A549 (cell line): Measurements from ENCODE around the gene BRD3OS. TPM values are rescaled to one million over a fixed set of nuclear protein-coding genes. Genes with fewer than 3 reads are reported as not detected.

Source experiments
- ATAC-seq, 2 experiments: fragments of 200-7000 bp in 1 of 2; fragments of >200 bp in 1 of 2; cut with Nextera tagmentation in 1 of 2; cut with Tn5 transposase in 1 of 2; 3 replicates each; pipeline versions ENCODE4 v1.8.0 to v1.9.1; 2018 to 2020; ENCODE audit warnings: mild to moderate bottlenecking in 1 of 2, moderate library complexity in 1 of 2
- CTCF ChIA-PET: fragments of 300-600 bp; sonication (Branson Sonifier 250); formaldehyde crosslinking; extraction: SDS; loops from one replicate; lab custom pipeline; 2021; ENCODE audit warnings: antibody characterized with exemption, inconsistent platforms; lab: Yijun Ruan, JAX
- POLR2A ChIA-PET: fragments of 350-600 bp; formaldehyde crosslinking; extraction: SDS; loops from one replicate; lab custom pipeline; 2021; ENCODE audit warnings: antibody characterized with exemption, inconsistent platforms; lab: Yijun Ruan, JAX
- DNase-seq, 2 experiments: peaks; one replicate each; pipeline versions ENCODE4 v3.0.0 to v3.0.0-alpha.2; 2011 to 2016; ENCODE audit warnings: low read depth in 1 of 2, low spot score in 1 of 2
- FAIRE-seq: peaks from 2 replicates; lab custom pipeline; 2011; peaks lifted over from hg19 to GRCh38; lab: Jason Lieb, UNC
- H3K27ac ChIP-seq, 2 experiments: fragments of >200 bp; sonication (Bioruptor Twin); formaldehyde crosslinking; 3 replicates each; pipeline ENCODE4 v1.5.1; 2016 to 2017
- H3K4me1 ChIP-seq: fragments of >200 bp; sonication (Bioruptor Twin); formaldehyde crosslinking; 3 replicates; pipeline ENCODE4 v1.6.1; 2016
- H3K4me2 ChIP-seq: fragments of >200 bp; sonication (Bioruptor Twin); formaldehyde crosslinking; 3 replicates; pipeline ENCODE4 v1.6.1; 2016
- H3K4me3 ChIP-seq: fragments of >200 bp; sonication (Bioruptor Twin); formaldehyde crosslinking; 3 replicates; pipeline ENCODE4 v1.5.1; 2016
- H3K9me3 ChIP-seq: fragments of >200 bp; sonication (Bioruptor Twin); formaldehyde crosslinking; 3 replicates; pipeline ENCODE4 v1.6.1; 2016
- CHD2 ChIP-seq: fragments of 150-350 bp; IDR thresholded peaks from 2 replicates; pipeline ENCODE4 v1.6.1; 2014; ENCODE audit warnings: low read length; ENCODE audit not compliant: partially characterized antibody
- EP300 ChIP-seq, 2 experiments: fragments of >200 bp; sonication (Bioruptor Twin); formaldehyde crosslinking; IDR thresholded peaks; 2 replicates in 1 of 2; 3 replicates in 1 of 2; pipeline ENCODE4 v1.6.1; 2016 to 2017
- ESRRA ChIP-seq: fragments of 150-350 bp; IDR thresholded peaks from 2 replicates; pipeline ENCODE4 v1.6.1; 2014; ENCODE audit warnings: mild to moderate bottlenecking, low read length, borderline replicate concordance
- HDAC2 ChIP-seq: fragments of 200-600 bp; sonication (generic); IDR thresholded peaks from 2 replicates; pipeline ENCODE4 v1.6.1; 2016
- HEYL ChIP-seq: fragments of 250-450 bp; sonication (Bioruptor Pico); IDR thresholded peaks from 2 replicates; pipeline ENCODE4 v1.8.0; 2021; ENCODE audit warnings: mild to moderate bottlenecking, moderate library complexity
- HOXB13 ChIP-seq: fragments of 250-450 bp; sonication (Bioruptor Pico); IDR thresholded peaks from 2 replicates; pipeline ENCODE4 v1.5.0; 2020; ENCODE audit warnings: low read depth, mild to moderate bottlenecking, moderate library complexity
- KDM5A ChIP-seq: fragments of 200-600 bp; sonication (generic); IDR thresholded peaks from 2 replicates; pipeline ENCODE4 v1.6.1; 2016; ENCODE audit warnings: antibody characterized with exemption, mild to moderate bottlenecking
- NR3C1 ChIP-seq: fragments of >200 bp; sonication (Bioruptor Twin); formaldehyde crosslinking; IDR thresholded peaks from 3 replicates; pipeline ENCODE4 v1.6.1; 2017
- POLR2A ChIP-seq: IDR thresholded peaks from 2 replicates; pipeline ENCODE4 v1.6.1; 2012; ENCODE audit warnings: mild to moderate bottlenecking, low read length
- POLR2AphosphoS2 ChIP-seq: conservative IDR thresholded peaks from 2 replicates; pipeline ENCODE4 v1.6.1; 2012; ENCODE audit warnings: low read length, improper control_type of control experiment, inconsistent platforms
- RFX5 ChIP-seq: fragments of 450-650 bp; IDR thresholded peaks from 2 replicates; pipeline ENCODE4 v1.7.1; 2014; ENCODE audit warnings: antibody characterized with exemption, mild to moderate bottlenecking, moderate library complexity
- SMC3 ChIP-seq: fragments of >200 bp; sonication (Bioruptor Twin); formaldehyde crosslinking; IDR thresholded peaks from 3 replicates; pipeline ENCODE4 v1.6.1; 2018; ENCODE audit warnings: inconsistent platforms
- ZC3H11A ChIP-seq: fragments of 450-650 bp; IDR thresholded peaks from 2 replicates; pipeline ENCODE4 v1.6.1; 2014; ENCODE audit warnings: antibody characterized with exemption, mild to moderate bottlenecking
- WGBS: methylation state at CpG from one replicate; pipeline ENCODE4 v1.1.6; 2017; ENCODE audit errors: missing lambda C conversion rate; 5-methylcytosine and 5-hydroxymethylcytosine counted together
- polyA plus RNA-seq, 4 experiments: library from polyadenylated mRNA; depleted of rRNA in 3 of 4; stranded (reverse); fragments of >200 nt; fragmentation: RNase III in 1 of 4; extraction: RNeasy Plus Mini Kit Qiagen cat#74134 plus additional on column Dnase treatment in 1 of 4; gene quantifications; 2 replicates in 3 of 4; 3 replicates in 1 of 4; pipeline ENCODE4 v1.2.3, GENCODE V29; 2011 to 2017
- TF ChIP-seq, protein P1 (sequence below): IDR thresholded peaks from 2 replicates; pipeline ENCODE4 v1.6.1; 2012
- TF ChIP-seq, protein P2 (sequence below): fragments of 150-350 bp; IDR thresholded peaks from 2 replicates; pipeline ENCODE4 v1.6.1; 2014; ENCODE audit warnings: low read depth, mild to moderate bottlenecking, low read length
- TF ChIP-seq, protein P3 (sequence below): IDR thresholded peaks from 2 replicates; pipeline ENCODE4 v1.6.1; 2012; ENCODE audit warnings: low read depth, borderline replicate concordance
- TF ChIP-seq, protein P4 (sequence below): IDR thresholded peaks from 2 replicates; pipeline ENCODE4 v1.6.1; 2012

Gene BRD3OS
- polyA plus RNA-seq, 2 of the 4 experiments (the other 2 are of a cell fraction): 10.4 to 10.8 TPM

DNA sequence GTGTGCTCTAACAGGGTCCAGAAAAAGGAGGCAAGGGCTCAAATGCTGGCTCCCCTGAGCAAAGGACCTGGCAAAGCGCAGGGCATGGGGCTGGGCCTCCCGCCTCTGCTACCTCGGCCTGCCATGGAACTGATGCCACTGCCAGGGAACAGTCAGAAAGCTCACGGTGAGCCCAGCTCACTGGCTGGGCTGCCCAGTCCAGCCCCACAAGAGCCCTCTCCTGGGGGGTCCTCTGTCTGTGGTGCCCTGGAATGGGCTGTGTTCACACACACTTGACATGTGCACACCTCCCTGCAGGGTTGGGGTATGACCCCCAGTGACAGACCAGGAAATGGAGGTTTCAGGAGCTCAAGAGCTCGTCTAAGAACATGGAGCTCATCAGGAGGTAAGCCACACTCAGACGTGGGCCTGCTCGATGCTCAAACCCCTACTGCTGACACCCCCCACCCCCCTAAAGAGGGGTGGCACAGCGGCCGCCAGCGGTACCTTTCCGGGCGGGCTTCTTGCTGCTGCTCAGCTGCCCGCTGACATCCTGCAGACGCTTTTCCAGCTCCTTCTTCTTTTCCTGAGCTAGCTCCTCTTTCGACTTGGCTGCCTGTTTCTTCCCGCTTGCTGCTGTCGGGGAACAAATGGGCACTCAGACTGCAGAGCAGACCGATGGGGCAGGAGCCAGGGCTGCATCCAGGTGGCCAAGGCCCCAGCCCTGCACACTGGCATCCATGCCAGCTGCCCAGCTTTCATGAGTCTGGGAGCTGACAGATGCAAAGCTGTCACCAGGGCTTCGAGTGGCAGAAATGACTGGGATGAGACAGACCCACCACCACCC lies 9.1 kb downstream of the BRD3OS start:
- WGBS: 93% methylated on average over 17 of the region's 19 CpGs
- FAIRE-seq (no peak), DNase-seq (no peak)
- no peak overlapping the region for H3K4me3 ChIP-seq
- POLR2A ChIA-PET: no interaction called here
- no peak for TF ChIP-seq RFX5
- no peak for TF ChIP-seq HDAC2
- TF ChIP-seq ZC3H11A: no peak
- TF ChIP-seq, all 56 proteins: peak for 0
- CTCF ChIA-PET: interaction anchor here (0.6 to 1.9 kb wide), 3 partner anchors 9 to 252 kb away, joined by 3 to 6 read pairs (median 5); partner anchors contain the start of gene BRD3OS
- ATAC-seq: no peak
- H3K4me1 ChIP-seq: no peaks in the 10 kb centered on the region
- H3K9me3 ChIP-seq: no peaks in the 10 kb centered on the region
- H3K4me2 ChIP-seq: no peak overlapping the region
- H3K27ac ChIP-seq: no peak overlapping the region

DNA sequence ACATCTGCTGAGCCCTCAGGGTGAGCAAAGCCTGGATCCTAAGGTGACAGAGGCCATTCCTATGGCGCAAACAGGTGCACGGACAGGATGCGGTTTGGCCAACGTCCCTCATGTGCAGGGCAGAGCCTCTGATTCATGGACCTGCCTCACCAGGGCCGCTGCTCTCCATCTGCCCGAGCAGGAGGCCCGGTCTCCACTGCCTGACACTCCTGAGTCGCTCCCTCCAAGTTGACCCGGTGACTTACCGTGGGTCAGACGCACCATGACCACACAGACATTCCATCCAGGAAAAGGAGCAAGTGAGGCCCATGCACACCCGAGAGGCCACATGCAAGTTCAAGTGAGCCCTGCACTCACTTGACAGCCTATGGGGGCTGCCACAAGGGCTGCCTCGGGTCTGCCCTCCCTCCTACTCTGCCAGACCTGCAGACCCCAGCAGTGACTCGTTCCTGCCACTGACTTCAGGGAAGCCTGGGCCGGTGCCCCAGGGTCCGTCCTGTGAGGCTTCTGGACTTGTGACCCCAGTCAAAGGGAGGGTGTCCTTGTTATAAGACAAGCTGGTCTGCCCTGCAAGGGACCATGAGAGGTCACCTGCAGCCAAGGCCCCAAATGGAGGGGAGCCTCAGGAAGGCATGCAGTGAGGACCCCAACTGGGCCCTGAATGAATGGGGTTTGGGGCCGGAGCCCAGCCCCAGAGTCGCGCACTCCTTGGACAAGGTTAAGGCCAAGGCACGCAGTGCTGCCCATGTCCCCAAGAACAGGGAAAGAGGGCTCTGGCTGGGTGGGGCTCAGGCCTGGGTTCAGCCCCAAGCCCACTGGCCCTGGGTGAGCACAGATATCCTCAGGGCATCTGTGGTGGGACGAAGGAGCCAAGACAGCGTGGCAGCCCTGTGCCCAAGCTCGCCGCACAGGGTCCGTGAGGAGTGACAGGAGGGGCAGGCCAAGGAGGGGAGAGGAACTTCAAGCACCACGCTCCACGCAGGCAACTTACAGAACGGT lies 10.1 kb downstream of the BRD3OS start:
- ChIA-PET POLR2A (no interaction called here), CTCF (interaction anchor here (0.8 to 1.9 kb wide), 3 partner anchors 9 to 41 kb away, joined by 3 to 6 read pairs (median 3); partner anchors contain the start of gene BRD3OS)
- no peak overlapping the region for H3K4me3 ChIP-seq
- 91% methylated on average over 24 of the region's 28 CpGs for WGBS
- no peaks in the 10 kb centered on the region for H3K9me3 ChIP-seq
- FAIRE-seq: no peak
- no peak overlapping the region for H3K27ac ChIP-seq
- no peak for DNase-seq
- H3K4me2 ChIP-seq: no peak overlapping the region
- H3K4me1 ChIP-seq: no peaks in the 10 kb centered on the region
- no peak; a peak in 1 of 6 replicates for ATAC-seq
- TF ChIP-seq CHD2 (no peak), POLR2A (no peak), POLR2AphosphoS2 (no peak), HOXB13 (CRISPR knock-in tag) (no peak), NR3C1 (no peak), SMC3 (no peak)
- TF ChIP-seq, protein P1, sequence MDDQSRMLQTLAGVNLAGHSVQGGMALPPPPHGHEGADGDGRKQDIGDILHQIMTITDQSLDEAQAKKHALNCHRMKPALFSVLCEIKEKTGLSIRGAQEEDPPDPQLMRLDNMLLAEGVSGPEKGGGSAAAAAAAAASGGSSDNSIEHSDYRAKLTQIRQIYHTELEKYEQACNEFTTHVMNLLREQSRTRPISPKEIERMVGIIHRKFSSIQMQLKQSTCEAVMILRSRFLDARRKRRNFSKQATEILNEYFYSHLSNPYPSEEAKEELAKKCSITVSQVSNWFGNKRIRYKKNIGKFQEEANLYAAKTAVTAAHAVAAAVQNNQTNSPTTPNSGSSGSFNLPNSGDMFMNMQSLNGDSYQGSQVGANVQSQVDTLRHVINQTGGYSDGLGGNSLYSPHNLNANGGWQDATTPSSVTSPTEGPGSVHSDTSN: no peak
- TF ChIP-seq, protein P2, sequence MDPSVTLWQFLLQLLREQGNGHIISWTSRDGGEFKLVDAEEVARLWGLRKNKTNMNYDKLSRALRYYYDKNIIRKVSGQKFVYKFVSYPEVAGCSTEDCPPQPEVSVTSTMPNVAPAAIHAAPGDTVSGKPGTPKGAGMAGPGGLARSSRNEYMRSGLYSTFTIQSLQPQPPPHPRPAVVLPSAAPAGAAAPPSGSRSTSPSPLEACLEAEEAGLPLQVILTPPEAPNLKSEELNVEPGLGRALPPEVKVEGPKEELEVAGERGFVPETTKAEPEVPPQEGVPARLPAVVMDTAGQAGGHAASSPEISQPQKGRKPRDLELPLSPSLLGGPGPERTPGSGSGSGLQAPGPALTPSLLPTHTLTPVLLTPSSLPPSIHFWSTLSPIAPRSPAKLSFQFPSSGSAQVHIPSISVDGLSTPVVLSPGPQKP: no peak
- TF ChIP-seq, protein P3, sequence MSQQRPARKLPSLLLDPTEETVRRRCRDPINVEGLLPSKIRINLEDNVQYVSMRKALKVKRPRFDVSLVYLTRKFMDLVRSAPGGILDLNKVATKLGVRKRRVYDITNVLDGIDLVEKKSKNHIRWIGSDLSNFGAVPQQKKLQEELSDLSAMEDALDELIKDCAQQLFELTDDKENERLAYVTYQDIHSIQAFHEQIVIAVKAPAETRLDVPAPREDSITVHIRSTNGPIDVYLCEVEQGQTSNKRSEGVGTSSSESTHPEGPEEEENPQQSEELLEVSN: no peak
- TF ChIP-seq, all 56 proteins: peak for 0

DNA sequence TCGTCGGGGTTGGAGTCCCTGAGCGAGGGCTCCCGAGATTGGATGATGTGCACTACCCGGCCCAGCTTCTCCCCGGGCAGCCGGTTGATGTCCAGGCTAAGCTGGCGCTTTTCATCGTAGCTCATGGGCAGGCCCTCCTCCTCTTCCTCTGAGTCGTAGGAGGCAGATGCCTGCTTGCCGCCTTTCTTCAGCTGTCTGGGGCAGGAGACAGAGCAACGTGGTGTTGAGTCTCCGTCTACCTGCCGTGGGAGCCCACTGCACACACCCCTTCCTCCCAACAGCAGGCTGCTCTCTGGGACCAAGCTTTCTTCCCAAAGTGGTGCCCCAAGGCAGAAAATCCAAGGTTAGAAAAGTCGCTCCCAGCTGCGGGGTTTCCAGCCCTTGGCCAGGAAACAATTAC lies 10.8 kb downstream of the BRD3OS start:
- H3K27ac ChIP-seq: no peak overlapping the region
- POLR2A ChIA-PET: no interaction called here
- ATAC-seq (no peak), FAIRE-seq (no peak), DNase-seq (no peak)
- no peak overlapping the region for H3K4me2 ChIP-seq
- CTCF ChIA-PET: interaction anchor here (0.8 to 1.5 kb wide), 2 partner anchors 10 to 42 kb away, joined by 3 read pairs; no protein-coding TSS in a partner anchor
- no peaks in the 10 kb centered on the region for H3K4me1 ChIP-seq
- H3K4me3 ChIP-seq: no peak overlapping the region
- 91% methylated on average over 16 of the region's 16 CpGs for WGBS
- no peak for TF ChIP-seq KDM5A
- H3K9me3 ChIP-seq: no peaks in the 10 kb centered on the region

DNA sequence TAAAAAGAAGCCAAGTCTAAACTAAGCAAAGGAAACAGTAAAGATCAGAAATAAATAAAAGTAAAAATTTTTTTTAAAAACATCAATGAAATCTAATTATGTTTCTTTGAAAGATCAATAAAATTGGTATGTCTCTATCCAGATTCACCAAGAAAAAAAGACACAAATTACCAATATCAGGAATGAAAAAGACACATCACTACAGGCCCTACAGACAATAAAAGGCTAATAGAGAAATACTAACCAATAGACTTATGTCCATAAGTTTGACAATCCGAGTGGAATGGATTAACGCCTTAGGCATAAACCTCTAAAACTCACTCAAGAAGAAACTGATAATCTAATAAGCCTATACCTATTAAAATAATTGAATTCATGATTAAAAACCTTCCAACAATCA lies 12.4 kb downstream of the BRD3OS start:
- DNase-seq: no peak
- no peak overlapping the region for H3K27ac ChIP-seq
- no peak for FAIRE-seq
- ATAC-seq: no peak
- ChIA-PET POLR2A (interaction anchor here (1.1 kb wide), 1 partner anchor 8 kb away, joined by 3 read pairs; no protein-coding TSS in a partner anchor), CTCF (interaction anchor here (0.6 to 1.0 kb wide), 2 partner anchors 38 to 68 kb away, joined by 3 read pairs; no protein-coding TSS in a partner anchor)
- 93% methylated on average over 2 of the region's 2 CpGs for WGBS
- no peaks in the 10 kb centered on the region for H3K4me1 ChIP-seq
- no peak overlapping the region for H3K4me2 ChIP-seq
- no peaks in the 10 kb centered on the region for H3K9me3 ChIP-seq
- H3K4me3 ChIP-seq: no peak overlapping the region
- TF ChIP-seq RFX5: no peak
- TF ChIP-seq, protein P4, sequence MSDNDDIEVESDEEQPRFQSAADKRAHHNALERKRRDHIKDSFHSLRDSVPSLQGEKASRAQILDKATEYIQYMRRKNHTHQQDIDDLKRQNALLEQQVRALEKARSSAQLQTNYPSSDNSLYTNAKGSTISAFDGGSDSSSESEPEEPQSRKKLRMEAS: no peak
- TF ChIP-seq ESRRA: no peak
- TF ChIP-seq, protein P1: no peak
- TF ChIP-seq SMC3: no peak
- no peak for TF ChIP-seq HEYL (CRISPR knock-in tag)
- no peak for TF ChIP-seq ZC3H11A
- no peak for TF ChIP-seq EP300 (IDR thresholded peaks at IDR 0.05)
- TF ChIP-seq, all 56 proteins: peak for 0
